Fibroblast of skin of abdomen (primary cell): ENCODE data around the gene TRMT5.

Experiments
- DNase-seq: peaks from one replicate; pipeline ENCODE4 v3.0.0-alpha.2; 2013

TRMT5 gene

DNA sequence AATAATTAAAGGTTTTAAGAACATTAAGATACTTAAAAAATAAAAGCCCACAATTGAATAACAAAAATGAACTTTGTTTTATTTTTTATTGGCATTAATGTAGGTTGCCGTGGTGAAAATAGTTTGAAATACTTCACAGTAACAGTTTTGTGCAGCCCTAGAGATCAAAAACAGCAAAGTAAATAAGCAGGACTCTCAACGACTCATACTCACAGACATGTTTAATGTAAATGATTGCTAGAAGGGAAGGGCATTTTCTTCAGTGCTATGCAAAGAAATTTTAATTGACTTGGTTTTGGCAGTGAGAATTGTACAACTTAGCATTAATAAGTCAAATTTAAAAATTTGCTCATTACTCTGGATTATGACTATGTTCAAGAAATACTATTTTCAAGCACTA, 16.0 kb downstream of the TRMT5 start:
- DNase-seq: peak; percentile 41

DNA sequence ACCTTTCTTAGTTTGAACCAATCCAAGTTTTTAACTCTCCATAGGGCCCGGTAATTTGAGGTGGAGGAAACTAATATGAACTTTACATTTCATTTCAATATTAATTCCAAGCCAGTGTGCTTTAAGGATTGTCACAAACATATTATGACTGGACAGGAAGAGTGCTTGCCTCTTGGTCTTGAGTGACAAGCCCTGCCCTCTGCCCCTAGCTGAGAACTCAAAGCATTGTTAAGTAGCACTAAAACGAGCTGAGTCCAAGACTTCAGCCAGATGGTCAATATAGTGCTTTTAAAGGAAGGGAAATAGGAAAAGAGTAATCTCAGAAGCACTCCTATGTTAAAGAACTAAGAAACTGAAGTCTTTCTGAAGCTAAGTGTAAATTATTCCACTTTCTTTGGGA, 17.1 kb downstream of the TRMT5 start:
- DNase-seq: no peak

DNA sequence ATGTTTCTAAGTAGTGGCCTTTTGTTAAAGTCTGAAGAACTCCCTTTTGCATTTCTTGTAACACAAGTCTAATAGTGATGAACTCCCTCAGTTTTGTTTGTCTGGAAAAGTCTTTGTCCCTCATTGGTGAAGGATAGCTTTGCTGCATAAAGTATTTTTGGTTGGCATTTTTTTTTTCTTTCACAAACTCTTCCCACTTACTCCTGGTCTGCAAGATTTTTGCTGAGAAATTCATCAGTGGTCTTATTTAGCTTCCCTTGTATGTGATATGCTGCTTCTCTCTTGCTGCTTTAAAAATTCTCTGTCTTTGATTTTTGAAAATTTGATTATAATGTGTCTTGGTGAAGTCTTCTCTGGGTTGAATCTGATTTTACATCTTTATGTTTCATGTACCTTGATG, 22.7 kb downstream of the TRMT5 start:
- no peak for DNase-seq

DNA sequence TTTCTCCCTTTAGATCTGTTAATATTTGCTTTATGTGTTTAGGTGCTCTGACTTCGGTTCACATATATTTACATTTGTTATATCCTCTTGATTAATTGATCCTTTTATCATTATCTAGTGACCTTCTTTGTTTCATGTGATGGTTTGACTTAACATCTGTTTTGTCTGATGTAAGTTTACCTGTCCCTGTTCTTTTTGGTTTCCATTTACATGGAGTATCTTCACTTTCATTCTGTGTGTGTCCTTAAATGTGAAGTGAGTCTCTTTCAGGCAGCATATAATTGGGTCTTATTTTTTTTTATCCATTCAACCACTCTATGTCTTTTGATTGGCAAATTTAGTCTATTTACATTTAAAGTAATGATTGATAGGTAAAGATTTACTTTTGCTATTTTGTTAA, 24.2 kb downstream of the TRMT5 start:
- DNase-seq: no peak

DNA sequence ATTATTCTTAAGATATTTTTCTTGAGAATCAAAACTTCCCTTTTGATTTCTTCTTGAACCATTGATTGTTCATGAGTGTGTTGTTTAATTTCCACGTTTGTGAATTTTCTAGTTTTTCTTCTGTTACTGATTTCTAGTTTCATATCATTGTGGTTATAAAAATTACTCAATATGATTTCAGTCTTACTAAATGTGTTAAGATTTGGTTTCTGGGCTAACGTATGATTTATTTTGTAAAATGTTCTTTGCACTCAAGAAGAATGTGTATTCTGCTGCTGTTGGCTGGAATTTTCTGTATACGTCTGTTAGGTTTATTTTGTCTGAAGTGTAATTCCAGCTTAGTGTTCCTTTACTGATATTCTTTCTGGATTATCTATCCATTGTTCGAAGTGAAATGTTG, 24.7 kb downstream of the TRMT5 start:
- no peak for DNase-seq

DNA sequence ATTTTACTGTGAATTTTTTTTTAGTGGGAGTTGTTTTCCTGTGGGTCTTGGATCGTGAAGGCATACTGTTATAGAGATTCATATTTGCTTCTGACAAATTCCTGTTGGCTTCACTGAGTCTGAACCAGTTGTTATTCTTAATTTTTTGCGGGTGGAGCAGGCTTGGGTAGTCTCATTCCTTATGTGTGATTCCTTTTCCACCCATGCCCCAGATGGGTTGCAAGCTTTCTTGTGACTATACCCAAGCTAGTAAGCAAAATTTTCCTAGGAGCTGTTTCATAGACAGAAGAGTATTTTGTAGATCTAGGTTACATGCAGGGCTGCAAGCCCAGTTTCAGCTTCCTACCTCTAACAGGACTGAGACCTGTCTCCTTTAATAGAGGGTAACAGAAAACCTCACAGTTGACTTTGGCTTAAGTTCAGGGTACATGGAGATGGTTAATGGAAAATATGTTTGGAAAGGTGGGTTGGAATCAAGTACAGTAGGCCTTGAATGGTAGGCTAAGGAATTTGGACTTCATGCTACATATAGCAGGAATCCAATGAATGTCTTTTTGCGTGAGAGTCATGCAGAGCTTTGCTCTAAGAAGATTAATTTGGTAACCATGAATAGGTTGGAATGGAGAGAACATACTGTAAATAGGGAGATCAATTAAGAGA, 29.0 kb downstream of the TRMT5 start:
- DNase-seq: no peak

DNA sequence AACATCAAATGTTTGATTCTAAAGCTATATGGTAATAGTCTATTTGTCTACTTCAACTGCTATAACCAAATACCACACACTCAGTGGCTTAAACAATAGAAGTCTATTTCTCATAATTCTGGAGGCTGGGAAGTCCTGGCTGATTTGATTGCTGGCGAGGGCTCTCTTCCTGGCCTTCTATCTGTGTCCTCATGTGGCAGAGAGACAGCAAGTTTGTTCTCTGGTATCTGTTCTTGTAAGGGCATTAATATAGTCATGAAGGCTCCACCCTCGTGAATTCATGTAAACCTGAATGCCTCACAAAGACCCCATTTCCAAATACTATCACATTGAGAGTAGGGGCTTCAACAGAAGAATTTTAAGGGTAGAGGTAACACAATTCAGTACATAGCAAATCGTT, 34.1 kb downstream of the TRMT5 start:
- DNase-seq: no peak

DNA sequence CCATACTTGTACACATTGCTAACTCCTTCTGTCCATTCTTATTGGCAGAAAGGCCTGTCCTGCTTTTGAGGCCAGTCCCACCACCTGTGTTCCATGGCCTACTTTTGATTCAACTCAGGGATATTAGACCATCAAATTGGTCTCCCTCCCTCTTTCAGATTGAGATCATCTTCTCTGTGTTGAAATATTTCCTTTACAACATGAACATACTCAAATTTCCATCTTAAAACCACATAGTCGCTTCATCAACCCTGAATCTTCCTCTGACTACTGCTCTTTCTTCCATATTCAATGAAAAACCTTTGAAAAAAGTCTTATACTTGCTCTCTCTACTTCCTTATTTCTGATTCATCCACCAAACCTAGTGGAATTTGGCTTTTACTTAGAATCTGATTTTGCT, 34.9 kb downstream of the TRMT5 start:
- DNase-seq: peak; percentile 40

DNA sequence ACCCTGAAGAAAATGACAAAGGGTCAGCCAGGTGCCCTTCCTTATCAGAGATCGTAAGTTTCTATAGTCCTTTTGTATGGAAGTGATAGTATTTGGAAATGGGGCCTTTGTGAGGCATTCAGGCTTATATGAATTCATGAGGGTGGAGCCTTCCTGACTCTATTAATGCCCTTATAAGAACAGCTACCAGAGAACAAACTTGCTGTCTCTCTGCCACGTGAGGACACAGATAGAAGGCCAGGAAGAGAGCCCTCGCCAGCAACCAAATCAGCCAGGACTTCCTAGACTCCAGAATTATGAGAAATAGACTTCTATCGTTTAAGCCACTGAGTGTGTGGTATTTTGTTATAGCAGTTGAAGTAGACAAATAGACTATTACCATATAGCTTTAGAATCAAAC, 36.7 kb downstream of the TRMT5 start:
- DNase-seq: no peak

DNA sequence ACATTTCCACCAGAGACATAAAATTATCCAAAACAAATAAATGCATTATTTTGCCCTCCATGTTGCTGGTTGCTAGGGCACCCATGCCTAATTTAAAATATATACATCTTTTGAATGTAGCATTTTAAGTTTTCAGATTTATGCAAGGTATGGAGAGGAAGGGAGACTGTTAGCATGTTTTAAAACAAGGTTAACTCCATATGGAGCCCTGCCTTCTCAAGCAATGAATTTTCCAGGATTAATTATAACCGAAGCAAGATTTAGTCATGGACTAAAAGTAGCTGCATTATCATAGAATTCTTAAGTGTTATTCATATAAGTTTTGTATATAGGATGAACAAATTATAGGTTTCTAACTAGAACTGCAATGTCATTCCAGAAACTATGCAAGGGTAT, 37.2 kb downstream of the TRMT5 start:
- DNase-seq: no peak

DNA sequence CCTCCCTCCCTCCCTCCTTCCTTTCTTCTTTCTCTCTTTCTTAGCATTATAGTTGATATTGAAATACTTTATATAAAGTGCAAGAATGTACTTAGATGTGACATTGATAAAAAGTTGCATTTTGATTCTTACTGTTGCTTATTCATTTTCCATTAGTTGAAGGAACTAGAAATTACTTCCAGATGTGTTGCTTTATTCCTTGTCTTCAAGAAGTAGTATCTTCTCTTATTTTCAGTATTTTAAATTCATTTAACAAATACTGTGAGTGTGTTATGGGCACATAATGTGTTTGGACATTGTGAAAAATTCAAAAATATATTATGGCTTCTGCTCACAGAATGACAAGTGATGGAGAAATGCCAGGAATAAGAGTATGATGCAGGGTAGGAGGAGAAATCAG, 45.6 kb downstream of the TRMT5 start:
- DNase-seq: no peak

DNA sequence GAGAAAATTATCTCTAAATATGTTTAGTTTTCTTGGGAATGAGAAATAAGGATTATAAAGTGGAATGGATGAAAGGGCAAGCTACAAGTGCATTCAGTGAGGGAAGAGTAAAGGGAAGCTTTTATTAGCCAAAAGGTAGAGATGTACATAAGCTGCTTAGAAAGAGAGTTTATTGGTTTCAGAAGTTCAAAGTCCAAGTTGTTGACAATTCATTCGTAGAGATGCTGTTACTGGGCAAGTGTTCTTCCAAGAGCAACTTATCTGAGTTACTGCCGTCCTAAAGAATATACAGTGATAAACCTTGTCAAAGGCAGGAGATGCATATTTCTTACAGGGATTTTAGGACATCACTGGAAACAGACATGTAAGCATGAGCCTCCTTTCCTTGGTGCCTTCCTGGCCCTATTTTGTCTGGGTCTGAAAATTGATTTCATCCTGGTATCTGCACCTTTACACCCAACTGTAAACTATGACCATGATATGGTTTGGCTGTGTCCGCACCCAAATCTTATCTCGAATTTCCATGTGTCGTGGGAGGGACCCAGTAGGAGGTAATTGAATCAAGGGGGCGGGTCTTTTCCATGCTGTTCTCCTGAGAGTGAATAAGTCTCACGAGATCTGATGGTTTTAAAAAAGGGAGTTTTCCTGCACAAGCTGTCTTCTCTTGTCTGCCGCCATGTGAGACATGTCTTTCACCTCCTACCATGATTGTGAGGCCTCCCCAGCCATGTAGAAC, 46.8 kb downstream of the TRMT5 start:
- DNase-seq: no peak

DNA sequence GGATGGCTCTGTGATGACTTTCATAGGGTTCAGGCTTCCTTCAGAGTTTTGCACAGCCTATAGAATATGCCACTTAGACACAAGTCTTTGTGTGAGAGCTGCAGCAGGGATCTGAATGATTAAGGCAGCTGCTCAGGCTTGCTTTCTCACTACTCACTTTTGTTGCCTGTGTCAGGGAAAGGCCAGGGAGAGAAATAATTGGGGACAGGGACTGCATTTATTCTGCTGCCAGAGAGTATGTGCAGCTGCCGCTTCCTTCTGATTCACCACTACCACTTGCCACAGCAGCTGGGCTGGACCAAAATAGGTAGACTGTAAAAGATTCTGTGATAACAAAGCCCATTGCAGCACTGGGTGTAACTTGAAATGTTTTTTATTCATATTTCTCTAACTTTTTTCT, 49.7 kb downstream of the TRMT5 start:
- DNase-seq: no peak

DNA sequence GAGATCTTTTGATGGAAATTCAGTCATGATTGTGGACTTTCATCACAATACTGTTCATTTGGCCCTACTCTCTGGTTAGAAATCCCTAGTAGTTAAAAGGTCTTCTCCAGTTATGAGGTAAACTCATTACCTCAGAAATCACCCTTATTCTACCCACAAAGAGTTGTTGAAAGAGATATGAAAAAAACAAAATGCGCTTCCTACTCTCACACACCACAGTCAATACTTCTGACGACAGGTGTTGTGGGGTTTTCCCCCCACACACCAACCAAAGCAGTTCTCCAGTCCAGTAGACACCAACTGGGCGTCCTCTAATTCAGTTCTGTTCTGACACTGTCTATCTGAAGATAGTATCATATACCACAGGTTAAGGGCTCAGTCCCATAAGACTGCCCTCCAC, 54.9 kb downstream of the TRMT5 start:
- no peak for DNase-seq

DNA sequence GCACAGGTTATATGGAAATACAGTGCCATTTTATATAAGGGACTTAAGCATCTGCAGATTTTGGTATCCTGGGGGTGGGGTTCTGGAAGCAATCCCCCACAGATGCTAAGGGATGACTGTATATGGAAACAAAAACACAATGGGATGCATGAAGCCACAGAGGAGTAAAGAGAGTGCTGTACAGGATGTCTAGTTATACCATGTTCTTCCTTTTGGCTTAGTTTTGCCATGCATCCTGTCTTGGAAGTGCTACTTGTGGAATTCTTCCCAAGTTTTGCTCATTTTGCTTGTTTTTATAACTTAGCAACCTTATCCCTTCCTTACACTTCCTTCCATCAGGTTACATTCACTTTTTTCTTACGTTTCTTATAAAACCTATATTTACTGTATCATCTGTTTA, 55.6 kb downstream of the TRMT5 start:
- no peak for DNase-seq

DNA sequence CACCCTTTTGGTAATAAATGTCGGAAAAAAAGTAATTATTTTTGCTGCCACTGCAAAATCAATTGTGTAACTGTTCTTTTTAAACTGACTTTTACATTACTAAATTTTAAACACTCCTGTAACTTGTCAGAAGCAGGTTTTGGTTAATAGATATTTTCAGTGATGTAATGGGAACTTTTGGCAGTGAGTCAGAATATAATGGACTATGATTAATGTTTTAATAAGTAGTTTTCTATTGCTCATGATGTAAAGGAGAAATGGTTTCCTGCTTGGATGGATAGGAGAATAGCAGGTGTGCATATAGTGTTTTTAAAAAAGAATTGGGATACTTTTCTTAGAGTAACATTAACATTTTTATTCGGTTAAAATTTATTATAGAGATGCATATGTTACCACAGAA, 58.8 kb downstream of the TRMT5 start:
- DNase-seq: peak; percentile 41
